Heart left ventricle (tissue), 11 donors: ENCODE measurements around the gene VSIG8. TPM values are rescaled to one million over a fixed set of nuclear protein-coding genes. Genes with fewer than 3 reads are reported as not detected.

Source experiments
- microRNA-seq, 4 donors: library from miRNA; unstranded; fragments of <30 nt; microRNA quantifications; one replicate each; pipeline versions ENCODE4 to v1.2.0, GENCODE V29; 2017 to 2020
- polyA plus RNA-seq, 2 donors: library from polyadenylated mRNA; stranded (reverse); fragments of 200-250 nt; gene quantifications; one replicate each; pipeline ENCODE4 v1.2.3, GENCODE V29; 2013
- total RNA-seq, 9 donors: library from RNA; depleted of rRNA in 2 of 9; stranded (reverse); fragments of >200 nt in 2 of 9; fragmentation: NEBNext Ultra II Directional in 3 of 9; extraction: Animal tissue kit (Norgen Biotek cat#: 25700) in 3 of 9; gene quantifications; one replicate each; pipeline versions ENCODE4 v1.1.0 to v1.2.4, GENCODE V29; 2016 to 2023
- donor health status: ischemic (EF 13 %, LVEDD 7.1; RV severe dilation, severe dysfunction).
- donor health status: healthy with polysubstance abuse.
- donor health status: DM: no; HTN: yes; CAD: no.
- donor health status: DM: no; HTN: no; CAD: no.
- donor health status: ischemic (EF 25% LVEDD 5.7; RV mildly dilated, moderate dysfunction).
- donor health status: healthy.
- donor health status: DM: yes; HTN: yes; CAD: no.
- donor health status: PGD.
- donor health status: nonischemic (EF 23%, LVEDD 6.1; RV moderate dilation, normal function).

Gene VSIG8
- total and polyA plus RNA-seq, 11 donors, result 0.27 TPM; not detected in 10

Small RNA genes lying within 50 kb of the gene (microRNA-seq; reads per million reads assigned to microRNA genes)
- 0 reads per million in 4 donors for gene MIR4259

Other genes with a start within 250 kb of the VSIG8 start
- under 1 TPM in 3 of 9 donors, not detected in 6; 0.12 to 0.35 (median 0.29) TPM for gene CRP, start 148.1 kb downstream of the VSIG8 start, total RNA-seq
- gene CRP, start 148.1 kb downstream of the VSIG8 start, polyA plus RNA-seq, result under 1 TPM in 1 of 2 donors, not detected in 1; 0.35 TPM
- 10 to 100 TPM in 8 of 9 donors, 1 to 10 TPM in 1; 10.0 to 30.3 (median 18.8) TPM for gene DUSP23, start 81.7 kb downstream of the VSIG8 start, total RNA-seq
- gene DUSP23, start 81.7 kb downstream of the VSIG8 start, polyA plus RNA-seq, result 10 to 100 TPM; 36.6 to 59.2 TPM
- 1 to 10 TPM in 2 of 9 donors, under 1 TPM in 1, not detected in 6; 0.21 to 2.0 (median 1.9) TPM for gene FCRL6, start 60.3 kb downstream of the VSIG8 start, total RNA-seq
- gene FCRL6, start 60.3 kb downstream of the VSIG8 start, polyA plus RNA-seq, result not detected
- gene SLAMF8, start 35.8 kb downstream of the VSIG8 start, total RNA-seq, result 10 to 100 TPM in 1 of 9 donors, 1 to 10 TPM in 7, under 1 TPM in 1; 0.79 to 44.9 (median 1.8) TPM
- 1 to 10 TPM in 1 of 2 donors, under 1 TPM in 1; 0.50 to 1.5 TPM for gene SLAMF8, start 35.8 kb downstream of the VSIG8 start, polyA plus RNA-seq
- gene CFAP45, start 37.5 kb upstream of the VSIG8 start, total RNA-seq, result 1 to 10 TPM in 1 of 9 donors, under 1 TPM in 6, not detected in 2; 0.31 to 1.8 (median 0.62) TPM
- 1 to 10 TPM in 1 of 2 donors, under 1 TPM in 1; 0.29 to 1.3 TPM for gene CFAP45, start 37.5 kb upstream of the VSIG8 start, polyA plus RNA-seq
- gene TAGLN2, start 62.9 kb upstream of the VSIG8 start, total RNA-seq, result 100 to 1,000 TPM in 5 of 9 donors, 10 to 100 TPM in 4; 84.3 to 246 (median 131) TPM
- gene TAGLN2, start 62.9 kb upstream of the VSIG8 start, polyA plus RNA-seq, result 100 to 1,000 TPM; 113 to 226 TPM
- 1 to 10 TPM in 1 of 9 donors, under 1 TPM in 3, not detected in 5; 0.10 to 4.8 (median 0.12) TPM for gene IGSF9, start 83.0 kb upstream of the VSIG8 start, total RNA-seq
- gene IGSF9, start 83.0 kb upstream of the VSIG8 start, polyA plus RNA-seq, result under 1 TPM in 1 of 2 donors, not detected in 1; 0.06 TPM
- under 1 TPM in 1 of 9 donors, not detected in 8; 0.88 TPM for gene SLAMF9, start 91.6 kb upstream of the VSIG8 start, total RNA-seq
- gene SLAMF9, start 91.6 kb upstream of the VSIG8 start, polyA plus RNA-seq, result under 1 TPM in 1 of 2 donors, not detected in 1; 0.24 TPM
- gene PIGM, start 169.3 kb upstream of the VSIG8 start, total RNA-seq, result 1 to 10 TPM; 1.7 to 4.1 (median 2.5) TPM
- 1 to 10 TPM; 1.6 to 2.1 TPM for gene PIGM, start 169.3 kb upstream of the VSIG8 start, polyA plus RNA-seq
- gene KCNJ10, start 207.5 kb upstream of the VSIG8 start, total RNA-seq, result 1 to 10 TPM in 1 of 9 donors, under 1 TPM in 1, not detected in 7; 0.48 to 1.1 TPM
- gene KCNJ10, start 207.5 kb upstream of the VSIG8 start, polyA plus RNA-seq, result under 1 TPM in 1 of 2 donors, not detected in 1; 0.08 TPM
- under 1 TPM in 2 of 9 donors, not detected in 7; 0.06 to 0.29 TPM for gene KCNJ9, start 218.9 kb upstream of the VSIG8 start, total RNA-seq
- under 1 TPM in 1 of 2 donors, not detected in 1; 0.08 TPM for gene KCNJ9, start 218.9 kb upstream of the VSIG8 start, polyA plus RNA-seq
- gene IGSF8, start 236.0 kb upstream of the VSIG8 start, total RNA-seq, result 10 to 100 TPM; 23.1 to 49.3 (median 24.8) TPM
- gene IGSF8, start 236.0 kb upstream of the VSIG8 start, polyA plus RNA-seq, result 10 to 100 TPM; 15.0 to 30.3 TPM